HG03066 (cell line): ENCODE measurements around the gene TP53I11.

Experiments
- ATAC-seq: cut with Tn5 transposase; IDR thresholded peaks from one replicate; pipeline ENCODE4 v1.9.1; 2021; ENCODE audit warnings: low read depth; ENCODE audit not compliant: unreplicated experiment

Gene TP53I11

GRCh38 chr11:44959064-44959463 is 8.4 kb upstream of the TP53I11 start:
- no peak for ATAC-seq

- no peak for ATAC-seq
Measured at GRCh38 chr11:44957776-44958564, 7.3 kb upstream of the TP53I11 start.

GRCh38 chr11:44957040-44957515 is 6.4 kb upstream of the TP53I11 start:
- ATAC-seq: no peak

- no peak for ATAC-seq
Measured at GRCh38 chr11:44955015-44955738, 4.5 kb upstream of the TP53I11 start.

- ATAC-seq: no peak
Measured at GRCh38 chr11:44954051-44954906, 3.6 kb upstream of the TP53I11 start.

- no peak for ATAC-seq
Measured at GRCh38 chr11:44952500-44953260, 2.0 kb upstream of the TP53I11 start.

- ATAC-seq: no peak
Measured at GRCh38 chr11:44952082-44952481, 1.4 kb upstream of the TP53I11 start.

- no peak for ATAC-seq
Measured at GRCh38 chr11:44950031-44950624, 555 bp downstream of the TP53I11 start.

GRCh38 chr11:44949160-44950030 is 1.3 kb downstream of the TP53I11 start:
- ATAC-seq: no peak

- ATAC-seq: no peak
Measured at GRCh38 chr11:44948155-44948554, 2.5 kb downstream of the TP53I11 start.

GRCh38 chr11:44947114-44947513 is 3.6 kb downstream of the TP53I11 start:
- ATAC-seq: no peak

- ATAC-seq: no peak
Measured at GRCh38 chr11:44946263-44946662, 4.4 kb downstream of the TP53I11 start.

GRCh38 chr11:44945666-44946065 is 5.0 kb downstream of the TP53I11 start:
- ATAC-seq: no peak

GRCh38 chr11:44944853-44945235 is 5.8 kb downstream of the TP53I11 start:
- no peak for ATAC-seq

- no peak for ATAC-seq
Measured at GRCh38 chr11:44944181-44944852, 6.4 kb downstream of the TP53I11 start.

GRCh38 chr11:44943696-44944095 is 7.0 kb downstream of the TP53I11 start:
- no peak for ATAC-seq

GRCh38 chr11:44943118-44943517 is 7.6 kb downstream of the TP53I11 start:
- no peak for ATAC-seq
